Gastroesophageal sphincter (tissue), 4 donors: Measurements from ENCODE around the gene FAM83G. TPM values are rescaled to one million over a fixed set of nuclear protein-coding genes. Genes with fewer than 3 reads are reported as not detected.

Experiments used
- ATAC-seq: fragments of 150-250 bp; one replicate; pipeline ENCODE4 v1.9.1; 2016; ENCODE audit warnings: mild to moderate bottlenecking, moderate library complexity
- H3K27ac ChIP-seq, 4 donors: fragments of 200-600 bp; sonication (generic) in 3 of 4; 1 replicate in 3 of 4; 2 replicates in 1 of 4; pipeline ENCODE4 v1.5.1; 2016 to 2019
- H3K27me3 ChIP-seq: fragments of 200-600 bp; sonication (generic); one replicate; pipeline ENCODE4 v1.5.1; 2019
- H3K36me3 ChIP-seq, 2 donors: fragments of 200-600 bp; sonication (generic); one replicate each; pipeline ENCODE4 v1.5.1; 2019; ENCODE audit warnings: control low read depth in 1 of 2
- H3K4me1 ChIP-seq, 3 donors: fragments of 200-600 bp; sonication (generic); 1 replicate in 2 of 3; 2 replicates in 1 of 3; pipeline ENCODE4 v1.5.1; 2016 to 2019; ENCODE audit warnings: control low read depth in 2 of 3
- H3K4me3 ChIP-seq, 2 donors: fragments of 200-600 bp; sonication (generic); one replicate each; pipeline ENCODE4 v1.5.1; 2019; ENCODE audit warnings: mild to moderate bottlenecking in 1 of 2, moderate library complexity in 1 of 2
- H3K9me3 ChIP-seq, 3 donors: fragments of 200-600 bp; sonication (generic); one replicate each; pipeline ENCODE4 v1.5.1; 2017 to 2019; ENCODE audit warnings: control low read depth in 2 of 3
- EP300 ChIP-seq: sonication (generic); formaldehyde crosslinking; IDR thresholded peaks from one replicate; pipeline ENCODE4 v1.6.1; 2017; ENCODE audit warnings: antibody characterized with exemption, mild to moderate bottlenecking
- POLR2A ChIP-seq, 2 donors: fragments of 450-650 bp; IDR thresholded peaks; one replicate each; pipeline ENCODE4 v1.6.1; 2017; ENCODE audit warnings: antibody characterized with exemption in 2 of 2, mild to moderate bottlenecking in 2 of 2, moderate library complexity in 1 of 2
- POLR2AphosphoS5 ChIP-seq: sonication (generic); formaldehyde crosslinking; IDR thresholded peaks from one replicate; pipeline ENCODE4 v1.6.1; 2017; ENCODE audit warnings: antibody characterized with exemption
- WGBS, 2 donors: methylation state at CpG; one replicate each; pipeline ENCODE4 v1.1.5; 2018; ENCODE audit warnings: low coverage in 1 of 2; 5-methylcytosine and 5-hydroxymethylcytosine counted together
- total RNA-seq, 4 donors: library from RNA; depleted of rRNA; stranded (reverse); fragments of >200 nt; gene quantifications; one replicate each; pipeline ENCODE4 v1.1.0, GENCODE V29; 2016
- TF ChIP-seq, protein P1 (sequence below), 4 experiments: fragments of 200-600 bp in 2 of 4; fragments of 450-650 bp in 2 of 4; sonication (generic) in 1 of 4; IDR thresholded peaks; one replicate each; pipeline ENCODE4 v1.5.1; 2017 to 2019; ENCODE audit warnings: antibody characterized with exemption in 4 of 4, mild to moderate bottlenecking in 2 of 4, moderate library complexity in 2 of 4

The FAM83G gene
- total RNA-seq, 4 donors from 2014 or later: 6.7 to 17.9 (median 11.7) TPM

DNA sequence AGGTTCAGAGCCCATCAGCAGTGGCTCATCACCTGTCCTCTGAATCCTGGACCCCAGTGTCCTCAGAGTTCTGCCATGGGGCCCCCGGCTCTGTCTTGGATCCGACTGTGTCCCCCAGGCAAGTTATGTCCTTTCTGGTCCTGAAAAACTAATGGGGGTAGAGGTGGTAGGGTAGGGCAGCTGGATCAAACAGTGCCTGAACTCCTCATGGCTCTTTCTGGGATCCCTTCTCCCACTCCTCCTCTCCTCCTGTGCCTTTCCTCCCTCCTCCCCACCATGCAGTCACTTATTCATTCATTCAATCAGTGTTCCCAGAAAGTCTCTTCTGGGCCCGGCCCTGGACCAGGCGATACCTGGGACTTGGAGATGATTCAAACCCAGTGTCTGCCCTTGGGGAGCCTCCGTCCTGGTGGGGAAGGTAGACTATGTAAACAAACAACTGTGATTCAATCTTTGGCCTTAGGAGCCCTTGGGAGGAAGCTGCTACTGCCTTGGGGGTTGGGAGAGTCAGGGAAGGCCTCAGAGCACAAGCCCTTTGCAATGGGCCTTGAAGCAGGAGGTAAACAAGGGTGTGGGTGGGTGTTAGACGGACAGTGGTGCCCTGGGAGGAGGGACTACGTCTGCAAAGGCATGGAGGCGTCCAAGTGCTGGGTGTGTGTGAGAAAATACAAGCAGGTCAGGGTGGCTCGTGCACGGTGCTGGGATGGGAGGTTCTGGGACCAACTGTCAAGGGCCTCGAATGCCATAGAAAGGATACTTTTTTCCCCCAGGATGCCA lies 6.4 kb upstream of the FAM83G start:
- no peaks in the 10 kb centered on the region for H3K36me3 ChIP-seq
- no peak for TF ChIP-seq POLR2A (IDR thresholded peaks at IDR 0.05)
- TF ChIP-seq, protein P1, sequence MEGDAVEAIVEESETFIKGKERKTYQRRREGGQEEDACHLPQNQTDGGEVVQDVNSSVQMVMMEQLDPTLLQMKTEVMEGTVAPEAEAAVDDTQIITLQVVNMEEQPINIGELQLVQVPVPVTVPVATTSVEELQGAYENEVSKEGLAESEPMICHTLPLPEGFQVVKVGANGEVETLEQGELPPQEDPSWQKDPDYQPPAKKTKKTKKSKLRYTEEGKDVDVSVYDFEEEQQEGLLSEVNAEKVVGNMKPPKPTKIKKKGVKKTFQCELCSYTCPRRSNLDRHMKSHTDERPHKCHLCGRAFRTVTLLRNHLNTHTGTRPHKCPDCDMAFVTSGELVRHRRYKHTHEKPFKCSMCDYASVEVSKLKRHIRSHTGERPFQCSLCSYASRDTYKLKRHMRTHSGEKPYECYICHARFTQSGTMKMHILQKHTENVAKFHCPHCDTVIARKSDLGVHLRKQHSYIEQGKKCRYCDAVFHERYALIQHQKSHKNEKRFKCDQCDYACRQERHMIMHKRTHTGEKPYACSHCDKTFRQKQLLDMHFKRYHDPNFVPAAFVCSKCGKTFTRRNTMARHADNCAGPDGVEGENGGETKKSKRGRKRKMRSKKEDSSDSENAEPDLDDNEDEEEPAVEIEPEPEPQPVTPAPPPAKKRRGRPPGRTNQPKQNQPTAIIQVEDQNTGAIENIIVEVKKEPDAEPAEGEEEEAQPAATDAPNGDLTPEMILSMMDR (IDR thresholded peaks at IDR 0.05): no peak
- no peak for TF ChIP-seq EP300
- no peak for TF ChIP-seq POLR2AphosphoS5
- 25 to 87% methylated on average over 4 of the region's 11 CpGs for WGBS, 2 donors
- no peaks in the 10 kb centered on the region for H3K4me1 ChIP-seq
- H3K4me3 ChIP-seq: no peak overlapping the region
- H3K27me3 ChIP-seq: no peaks in the 10 kb centered on the region
- no peak for ATAC-seq
- peaks cover 0 to 4% (median 0%) of the 10 kb centered on the region in 3 donors for H3K9me3 ChIP-seq
- H3K27ac ChIP-seq: no peak overlapping the region

DNA sequence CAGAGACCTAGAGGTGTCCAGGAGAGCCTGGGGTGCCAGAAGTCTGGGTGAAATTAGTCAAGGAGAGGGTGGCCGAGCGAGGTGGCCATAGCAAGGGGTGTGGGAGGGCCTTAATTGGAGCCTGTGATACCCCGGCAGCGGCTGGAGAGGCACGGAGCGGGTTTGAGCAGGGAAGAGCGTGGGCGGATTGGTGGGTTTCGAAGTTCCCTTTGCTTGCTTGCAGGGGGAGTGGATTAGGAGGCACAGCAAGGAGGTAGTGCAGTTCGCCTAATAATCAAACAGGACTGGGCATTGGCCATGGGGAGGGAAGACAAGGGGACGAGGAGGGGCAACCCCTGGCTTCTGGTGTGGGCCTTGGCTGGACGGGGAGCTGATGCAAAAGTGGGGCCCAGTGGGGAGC lies 5.4 kb upstream of the FAM83G start:
- H3K4me1 ChIP-seq: peaks cover 0 to 4% (median 0%) of the 10 kb centered on the region in 3 donors
- H3K27ac ChIP-seq: no peak overlapping the region
- H3K4me3 ChIP-seq: no peak overlapping the region
- WGBS, 2 donors: 90 to 94% methylated on average over 11 to 12 of the region's 12 CpGs
- no peaks in the 10 kb centered on the region for H3K36me3 ChIP-seq
- no peak for TF ChIP-seq POLR2A (IDR thresholded peaks at IDR 0.05)
- TF ChIP-seq, protein P1 (IDR thresholded peaks at IDR 0.05): no peak
- ATAC-seq: no peak
- H3K9me3 ChIP-seq: peaks cover 0 to 4% (median 0%) of the 10 kb centered on the region in 3 donors
- no peaks in the 10 kb centered on the region for H3K27me3 ChIP-seq

DNA sequence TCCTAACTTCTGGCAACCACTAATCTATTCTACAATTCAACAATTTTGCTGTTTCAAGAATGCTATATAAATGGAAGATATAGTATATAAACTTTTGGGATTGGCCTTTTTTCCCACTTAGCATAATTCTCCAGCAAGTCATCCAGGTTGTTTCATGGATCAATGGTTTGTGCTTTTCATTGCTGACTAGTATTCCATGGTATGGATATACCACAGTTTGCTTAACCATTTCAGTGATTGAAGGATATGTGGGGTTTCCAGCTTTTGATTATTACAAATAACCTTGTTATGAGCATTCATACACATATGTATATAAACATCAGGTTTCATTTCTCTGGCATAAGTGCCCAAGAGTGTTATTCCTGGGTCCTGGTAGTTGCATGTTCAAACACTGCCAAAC lies 2.1 kb upstream of the FAM83G start:
- peaks cover 0 to 4% (median 0%) of the 10 kb centered on the region in 3 donors for H3K9me3 ChIP-seq
- ATAC-seq: no peak

DNA sequence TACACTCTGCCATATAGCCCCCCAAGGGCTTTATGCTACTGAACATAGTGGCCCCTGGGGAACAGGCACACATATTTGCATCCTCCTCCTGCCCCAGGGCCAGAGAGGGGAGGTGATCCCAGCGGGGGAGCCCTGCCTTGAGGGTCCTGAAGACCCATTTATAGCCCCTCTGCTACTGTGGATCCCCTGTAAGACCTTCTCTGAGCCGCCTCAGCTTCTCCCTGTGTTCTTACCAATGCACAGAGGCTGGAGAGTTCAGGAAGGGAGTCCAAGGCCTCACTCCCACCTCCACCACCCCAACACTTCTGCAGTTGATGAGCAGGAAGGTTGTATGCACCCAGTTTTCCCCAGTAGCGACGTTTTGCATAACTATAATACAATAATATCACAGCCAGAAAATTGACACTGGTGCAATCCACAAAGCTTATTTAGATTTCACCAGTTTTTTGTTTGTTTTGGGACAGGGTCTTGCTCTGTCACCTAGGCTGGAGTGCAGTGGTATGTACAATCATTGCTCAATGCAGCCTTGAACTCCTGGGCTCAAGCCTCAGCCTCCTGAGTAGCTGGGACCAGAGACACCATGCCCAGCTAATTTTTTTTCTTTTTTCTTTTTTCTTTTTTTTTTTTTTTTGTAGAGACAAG lies 1.3 kb upstream of the FAM83G start:
- peaks cover 0 to 4% (median 0%) of the 10 kb centered on the region in 3 donors for H3K9me3 ChIP-seq
- no peak for ATAC-seq
- TF ChIP-seq POLR2AphosphoS5: no peak
- TF ChIP-seq, protein P1 (IDR thresholded peaks at IDR 0.05): no peak
- H3K4me3 ChIP-seq: no peak overlapping the region
- no peak overlapping the region for H3K27ac ChIP-seq
- H3K27me3 ChIP-seq: no peaks in the 10 kb centered on the region
- H3K4me1 ChIP-seq: peaks cover 0 to 29% (median 0%) of the 10 kb centered on the region in 3 donors
- H3K36me3 ChIP-seq: no peaks in the 10 kb centered on the region
- WGBS, 2 donors: 60 to 92% methylated on average over 1 to 2 of the region's 4 CpGs

More for the DNA sequence above, 2.1 kb upstream of the FAM83G start:
- Histone ChIP-seq H3K27me3 (no peaks in the 10 kb centered on the region), H3K27ac (no peak overlapping the region), H3K4me1 (peaks cover 0 to 29% (median 0%) of the 10 kb centered on the region in 3 donors), H3K36me3 (no peaks in the 10 kb centered on the region), H3K4me3 (no peak overlapping the region)
- TF ChIP-seq POLR2A (IDR thresholded peaks at IDR 0.05): no peak
- no peak for TF ChIP-seq EP300
- TF ChIP-seq, protein P1 (IDR thresholded peaks at IDR 0.05): no peak
- TF ChIP-seq POLR2AphosphoS5: no peak
